ENCODE data around the gene OSBPL1A. TPM values are rescaled to one million over a fixed set of nuclear protein-coding genes. Genes with fewer than 3 reads are reported as not detected.
A peak's percentile ranks its signal among the peaks of the same experiment; 100 is the strongest.

Gene OSBPL1A
- total and polyA plus RNA-seq, 2 experiments from 2014 or later: 14.9 to 24.1 TPM

- Histone ChIP-seq H3K9ac (no peak overlapping the region), H3K36me3 (ENCODE audit: low read depth) (no peaks in the 10 kb centered on the region), H3K4me1 (ENCODE audit: insufficient read depth) (no peaks in the 10 kb centered on the region), H3K27ac (no peak overlapping the region), H3K9me2 (ENCODE audit: insufficient read depth) (no peaks in the 10 kb centered on the region), H4K20me1 (ENCODE audit: insufficient read depth) (no peaks in the 10 kb centered on the region), H3F3A (ENCODE audit: insufficient read depth) (no peaks in the 10 kb centered on the region), H3K4me2 (ENCODE audit: unreplicated experiment) (no peak overlapping the region), H3K4me3 (no peak overlapping the region), H3K79me2 (ENCODE audit: insufficient read depth) (no peaks in the 10 kb centered on the region), H3K9me3 (ENCODE audit: low read depth) (no peaks in the 10 kb centered on the region), H3K27me3 (replicated peaks; ENCODE audit: insufficient read depth) (no peaks in the 10 kb centered on the region), H2AFZ (no peak overlapping the region)
- no peak for TF ChIP-seq EZH2 (IDR thresholded peaks at IDR 0.05; ENCODE audit: insufficient read depth, poor library complexity, severe bottlenecking)
- no peak for TF ChIP-seq EZH2phosphoT487 (IDR thresholded peaks at IDR 0.05; ENCODE audit: insufficient read depth, low read depth)
- no peak for DNase-seq
- WGBS, 2 experiments (ENCODE audit: low coverage in 1 of 2, low lambda C conversion rate in 2 of 2, missing lambda C conversion rate in 2 of 2): 88 to 90% methylated on average over 4 of the region's 4 CpGs
- in situ Hi-C loops (cut with MboI): no loop called here
These were observed 276.9 kb downstream of the OSBPL1A start for GRCh38 chr18:24120676-24121075.

- H3F3A ChIP-seq (ENCODE audit: insufficient read depth): no peaks in the 10 kb centered on the region
- no peak for TF ChIP-seq EZH2phosphoT487 (IDR thresholded peaks at IDR 0.05; ENCODE audit: insufficient read depth, low read depth)
- no peak for TF ChIP-seq EZH2 (IDR thresholded peaks at IDR 0.05; ENCODE audit: insufficient read depth, poor library complexity, severe bottlenecking)
- H3K79me2 ChIP-seq (ENCODE audit: insufficient read depth): no peaks in the 10 kb centered on the region
- no peak overlapping the region for H3K27ac ChIP-seq
- 0 out of 2 replicates have a peak, but pooled peaks cover 6% of the 10 kb centered on the region for H3K36me3 ChIP-seq (ENCODE audit: low read depth)
- H3K4me2 ChIP-seq (ENCODE audit: unreplicated experiment): no peak overlapping the region
- H3K27me3 ChIP-seq (replicated peaks; ENCODE audit: insufficient read depth): no peaks in the 10 kb centered on the region
- in situ Hi-C loops (cut with MboI): no loop called here
- H3K9me2 ChIP-seq (ENCODE audit: insufficient read depth): no peaks in the 10 kb centered on the region
- H3K4me1 ChIP-seq (ENCODE audit: insufficient read depth): no peaks in the 10 kb centered on the region
- no peak overlapping the region for H3K4me3 ChIP-seq
- WGBS, 2 experiments (ENCODE audit: low coverage in 1 of 2, low lambda C conversion rate in 2 of 2, missing lambda C conversion rate in 2 of 2): 60 to 64% methylated on average over 8 of the region's 8 CpGs
- H2AFZ ChIP-seq: no peak overlapping the region
- no peaks in the 10 kb centered on the region for H4K20me1 ChIP-seq (ENCODE audit: insufficient read depth)
- H3K9ac ChIP-seq: no peak overlapping the region
- H3K9me3 ChIP-seq (ENCODE audit: low read depth): no peaks in the 10 kb centered on the region
- DNase-seq: peak; percentile 79
These were observed 278.7 kb downstream of the OSBPL1A start for GRCh38 chr18:24118750-24119577.

DNA sequence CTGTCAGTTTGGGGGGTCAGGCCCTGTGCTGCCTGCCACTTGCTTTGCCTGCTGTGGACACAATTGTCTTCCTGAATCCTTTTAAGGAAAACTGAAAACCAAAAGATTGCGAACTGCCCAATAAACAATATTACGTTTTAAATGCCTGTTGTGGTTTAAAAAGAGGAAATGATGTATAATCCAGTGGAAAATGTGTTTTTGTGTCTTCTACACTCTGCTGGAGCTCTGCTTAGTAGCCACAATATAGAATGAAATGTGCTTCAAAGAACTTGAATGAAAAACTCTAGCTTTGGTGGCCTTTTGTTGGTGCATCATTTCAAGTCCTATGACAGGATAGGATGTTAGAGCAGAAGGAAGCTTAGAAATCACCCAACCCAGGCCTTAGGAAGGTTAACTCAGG lies 282.0 kb downstream of the OSBPL1A start:
- no peaks in the 10 kb centered on the region for H3K9me2 ChIP-seq (ENCODE audit: insufficient read depth)
- no peak overlapping the region for H3K27ac ChIP-seq
- WGBS, 2 experiments (ENCODE audit: low coverage in 1 of 2, low lambda C conversion rate in 2 of 2, missing lambda C conversion rate in 2 of 2): 67 to 76% methylated on average over 2 of the region's 2 CpGs
- no peak for TF ChIP-seq EZH2phosphoT487 (IDR thresholded peaks at IDR 0.05; ENCODE audit: insufficient read depth, low read depth)
- TF ChIP-seq EZH2 (IDR thresholded peaks at IDR 0.05; ENCODE audit: insufficient read depth, poor library complexity, severe bottlenecking): no peak
- no peak overlapping the region for H3K4me3 ChIP-seq
- H3K36me3 ChIP-seq (ENCODE audit: low read depth): 0 out of 2 replicates have a peak, but pooled peaks cover 6% of the 10 kb centered on the region
- no peaks in the 10 kb centered on the region for H3K79me2 ChIP-seq (ENCODE audit: insufficient read depth)
- no peaks in the 10 kb centered on the region for H4K20me1 ChIP-seq (ENCODE audit: insufficient read depth)
- in situ Hi-C loops (cut with MboI): no loop called here
- no peaks in the 10 kb centered on the region for H3F3A ChIP-seq (ENCODE audit: insufficient read depth)
- H3K9me3 ChIP-seq (ENCODE audit: low read depth): no peaks in the 10 kb centered on the region
- no peaks in the 10 kb centered on the region for H3K27me3 ChIP-seq (replicated peaks; ENCODE audit: insufficient read depth)
- no peak overlapping the region for H2AFZ ChIP-seq
- H3K4me1 ChIP-seq (ENCODE audit: insufficient read depth): peaks cover 5% of the 10 kb centered on the region; the same call in 1 of the 2 replicates
- H3K9ac ChIP-seq: no peak overlapping the region
- no peak for DNase-seq
- no peak overlapping the region for H3K4me2 ChIP-seq (ENCODE audit: unreplicated experiment)

GRCh38 chr18:24114924-24115549 lies 282.6 kb downstream of the OSBPL1A start:
- in situ Hi-C loops (cut with MboI): no loop called here
- H3K36me3 ChIP-seq (ENCODE audit: low read depth): 0 out of 2 replicates have a peak, but pooled peaks cover 6% of the 10 kb centered on the region
- no peaks in the 10 kb centered on the region for H3K9me2 ChIP-seq (ENCODE audit: insufficient read depth)
- WGBS, 2 experiments (ENCODE audit: low coverage in 1 of 2, low lambda C conversion rate in 2 of 2, missing lambda C conversion rate in 2 of 2): 95 to 98% methylated on average over 4 of the region's 4 CpGs
- H3K9ac ChIP-seq: no peak overlapping the region
- no peak overlapping the region for H3K4me3 ChIP-seq
- H4K20me1 ChIP-seq (ENCODE audit: insufficient read depth): no peaks in the 10 kb centered on the region
- H3F3A ChIP-seq (ENCODE audit: insufficient read depth): no peaks in the 10 kb centered on the region
- no peak overlapping the region for H3K4me2 ChIP-seq (ENCODE audit: unreplicated experiment)
- H3K27me3 ChIP-seq (replicated peaks; ENCODE audit: insufficient read depth): no peaks in the 10 kb centered on the region
- no peaks in the 10 kb centered on the region for H3K79me2 ChIP-seq (ENCODE audit: insufficient read depth)
- H2AFZ ChIP-seq: no peak overlapping the region
- peaks cover 5% of the 10 kb centered on the region; the same call in 1 of the 2 replicates for H3K4me1 ChIP-seq (ENCODE audit: insufficient read depth)
- DNase-seq: no peak
- no peak overlapping the region for H3K27ac ChIP-seq
- H3K9me3 ChIP-seq (ENCODE audit: low read depth): no peaks in the 10 kb centered on the region
- TF ChIP-seq EZH2 (IDR thresholded peaks at IDR 0.05; ENCODE audit: insufficient read depth, poor library complexity, severe bottlenecking) (no peak), EZH2phosphoT487 (IDR thresholded peaks at IDR 0.05; ENCODE audit: insufficient read depth, low read depth) (no peak)

All from GM23248 (cell line).